HepG2 (cell line): Measurements from ENCODE around the gene PSKH1. TPM values are rescaled to one million over a fixed set of nuclear protein-coding genes. Genes with fewer than 3 reads are reported as not detected.

Source experiments
- ELF3 ChIP-seq: IDR thresholded peaks from 2 replicates; pipeline ENCODE4 v1.6.1; 2016; ENCODE audit warnings: missing genetic modification reagents, missing compliant biosample characterization
- JUND ChIP-seq: sonication (generic); formaldehyde crosslinking; IDR thresholded peaks from 2 replicates; pipeline ENCODE4 v1.8.0; 2022; ENCODE audit warnings: mild to moderate bottlenecking, missing genetic modification reagents
- NCOR1 ChIP-seq: fragments of 200-600 bp; sonication (generic); IDR thresholded peaks from 2 replicates; pipeline ENCODE4 v1.7.0; 2017; ENCODE audit warnings: antibody characterized with exemption, low read length, borderline replicate concordance
- NR2F6 ChIP-seq, 2 experiments: IDR thresholded peaks; 2 replicates each; pipeline ENCODE4 v1.6.1; 2016; ENCODE audit warnings: antibody characterized with exemption in 1 of 2, mild to moderate bottlenecking in 1 of 2
- PHF20 ChIP-seq: sonication (generic); formaldehyde crosslinking; IDR thresholded peaks from 2 replicates; pipeline ENCODE4 v1.5.0; 2020; ENCODE audit warnings: mild to moderate bottlenecking, missing genetic modification reagents
- SMAD1 ChIP-seq: sonication (generic); formaldehyde crosslinking; IDR thresholded peaks from 2 replicates; pipeline ENCODE4 v1.4.0; 2020; ENCODE audit warnings: missing genetic modification reagents, low read depth, mild to moderate bottlenecking, borderline replicate concordance
- TAF15 ChIP-seq: fragments of 200-400 bp; formaldehyde crosslinking; IDR thresholded peaks from one replicate; pipeline ENCODE4 v1.6.1; 2018; ENCODE audit warnings: mild to moderate bottlenecking, low read depth, low read length; ENCODE audit not compliant: poor library complexity, severe bottlenecking
- TCF12 ChIP-seq, 2 experiments: fragments of 450-650 bp in 1 of 2; sonication (generic) in 1 of 2; formaldehyde crosslinking in 1 of 2; IDR thresholded peaks; 2 replicates each; pipeline versions ENCODE4 v1.6.1 to v1.8.0; 2017 to 2022; ENCODE audit warnings: antibody characterized with exemption in 1 of 2, mild to moderate bottlenecking in 1 of 2, missing genetic modification reagents in 1 of 2, moderate library complexity in 1 of 2
- ZBTB44 ChIP-seq: sonication (generic); formaldehyde crosslinking; IDR thresholded peaks from 2 replicates; pipeline ENCODE4 v1.4.0; 2020; ENCODE audit warnings: missing genetic modification reagents
- ZFP62 ChIP-seq: sonication (generic); formaldehyde crosslinking; IDR thresholded peaks from 2 replicates; pipeline ENCODE4 v1.4.0; 2020; ENCODE audit warnings: missing genetic modification reagents
- ZNF296 ChIP-seq: sonication (generic); formaldehyde crosslinking; conservative IDR thresholded peaks from 2 replicates; pipeline ENCODE4 v1.5.0; 2020; ENCODE audit warnings: mild to moderate bottlenecking, missing genetic modification reagents
- ZNF430 ChIP-seq: sonication (generic); formaldehyde crosslinking; IDR thresholded peaks from 2 replicates; pipeline ENCODE4 v1.9.0; 2021; ENCODE audit warnings: mild to moderate bottlenecking, missing genetic modification reagents
- ZNF451 ChIP-seq: sonication (generic); formaldehyde crosslinking; IDR thresholded peaks from 2 replicates; pipeline ENCODE4 v1.5.0; 2020; ENCODE audit warnings: mild to moderate bottlenecking, missing genetic modification reagents
- polyA plus RNA-seq, 8 experiments: library from polyadenylated mRNA; depleted of rRNA in 3 of 8; stranded (reverse) in 7 of 8; unstranded in 1 of 8; fragments of >200 nt; fragmentation: Illumina TruSeq in 4 of 8; extraction: Trizol in 4 of 8; gene quantifications; 2 replicates each; pipeline versions ENCODE4 v1.2.1 to v1.2.3, GENCODE V29; 2011 to 2016; ENCODE audit warnings: low read depth in 4 of 8, missing spikeins in 1 of 8, mixed read lengths in 1 of 8; ENCODE audit not compliant: insufficient read depth in 1 of 8
- total RNA-seq, 5 experiments: library from RNA; depleted of rRNA; stranded (reverse); fragments of >200 nt; fragmentation: Illumina TruSeq; extraction: Trizol; gene quantifications; 2 replicates each; pipeline ENCODE4 v1.2.3, GENCODE V29; 2016; ENCODE audit warnings: low read depth in 1 of 5
- TF ChIP-seq, protein P1 (sequence below): sonication (generic); formaldehyde crosslinking; IDR thresholded peaks from 2 replicates; pipeline ENCODE4 v1.4.0; 2020; ENCODE audit warnings: mild to moderate bottlenecking, missing genetic modification reagents, borderline replicate concordance
- TF ChIP-seq, protein P2 (sequence below): sonication (generic); formaldehyde crosslinking; IDR thresholded peaks from 2 replicates; pipeline ENCODE4 v1.4.0; 2020; ENCODE audit warnings: missing genetic modification reagents, borderline replicate concordance
- TF ChIP-seq, protein P3 (sequence below): sonication (generic); formaldehyde crosslinking; IDR thresholded peaks from 2 replicates; pipeline ENCODE4 v1.9.0; 2021; ENCODE audit warnings: missing genetic modification reagents, borderline replicate concordance

The PSKH1 gene
- total and polyA plus RNA-seq, 2 of the 13 experiments (the other 11 are each of a cell fraction or from before 2014, with no cell fraction given), result 8.4 to 19.1 TPM

DNA sequence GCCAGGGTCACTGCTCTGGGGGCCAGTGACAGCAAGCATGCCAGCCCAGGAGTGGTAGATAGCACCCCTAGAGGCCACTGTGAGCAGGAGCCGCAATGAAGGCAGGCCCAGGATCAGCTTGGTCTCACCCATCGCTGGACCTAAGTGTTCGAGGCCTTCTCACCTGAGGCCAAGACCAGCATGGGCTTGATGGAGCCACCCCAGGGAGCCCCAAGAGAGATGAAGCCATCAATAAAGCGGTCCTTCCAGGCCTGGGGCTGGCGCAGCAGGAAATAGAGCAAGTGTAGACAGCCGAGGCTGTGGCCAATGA lies 49.1 kb downstream of the PSKH1 start (continued):
- TF ChIP-seq ZBTB44 (CRISPR knock-in tag) (no peak), ZNF296 (no peak), NCOR1 (no peak), NR2F6 (IDR thresholded peaks at IDR 0.05) (no peak), NR2F6 (CRISPR knock-in tag; IDR thresholded peaks at IDR 0.05) (peak; percentile 54), ZFP62 (CRISPR knock-in tag) (no peak), ZNF430 (no peak), TAF15 (no peak), ELF3 (no peak), PHF20 (CRISPR knock-in tag) (no peak), JUND (no peak), SMAD1 (CRISPR knock-in tag) (no peak), TCF12 (IDR thresholded peaks at IDR 0.05) (no peak), TCF12 (CRISPR knock-in tag; IDR thresholded peaks at IDR 0.05) (no peak), ZNF451 (CRISPR knock-in tag) (peak; percentile 64; the same call in 1 of the 2 replicates)
- TF ChIP-seq, protein P1, sequence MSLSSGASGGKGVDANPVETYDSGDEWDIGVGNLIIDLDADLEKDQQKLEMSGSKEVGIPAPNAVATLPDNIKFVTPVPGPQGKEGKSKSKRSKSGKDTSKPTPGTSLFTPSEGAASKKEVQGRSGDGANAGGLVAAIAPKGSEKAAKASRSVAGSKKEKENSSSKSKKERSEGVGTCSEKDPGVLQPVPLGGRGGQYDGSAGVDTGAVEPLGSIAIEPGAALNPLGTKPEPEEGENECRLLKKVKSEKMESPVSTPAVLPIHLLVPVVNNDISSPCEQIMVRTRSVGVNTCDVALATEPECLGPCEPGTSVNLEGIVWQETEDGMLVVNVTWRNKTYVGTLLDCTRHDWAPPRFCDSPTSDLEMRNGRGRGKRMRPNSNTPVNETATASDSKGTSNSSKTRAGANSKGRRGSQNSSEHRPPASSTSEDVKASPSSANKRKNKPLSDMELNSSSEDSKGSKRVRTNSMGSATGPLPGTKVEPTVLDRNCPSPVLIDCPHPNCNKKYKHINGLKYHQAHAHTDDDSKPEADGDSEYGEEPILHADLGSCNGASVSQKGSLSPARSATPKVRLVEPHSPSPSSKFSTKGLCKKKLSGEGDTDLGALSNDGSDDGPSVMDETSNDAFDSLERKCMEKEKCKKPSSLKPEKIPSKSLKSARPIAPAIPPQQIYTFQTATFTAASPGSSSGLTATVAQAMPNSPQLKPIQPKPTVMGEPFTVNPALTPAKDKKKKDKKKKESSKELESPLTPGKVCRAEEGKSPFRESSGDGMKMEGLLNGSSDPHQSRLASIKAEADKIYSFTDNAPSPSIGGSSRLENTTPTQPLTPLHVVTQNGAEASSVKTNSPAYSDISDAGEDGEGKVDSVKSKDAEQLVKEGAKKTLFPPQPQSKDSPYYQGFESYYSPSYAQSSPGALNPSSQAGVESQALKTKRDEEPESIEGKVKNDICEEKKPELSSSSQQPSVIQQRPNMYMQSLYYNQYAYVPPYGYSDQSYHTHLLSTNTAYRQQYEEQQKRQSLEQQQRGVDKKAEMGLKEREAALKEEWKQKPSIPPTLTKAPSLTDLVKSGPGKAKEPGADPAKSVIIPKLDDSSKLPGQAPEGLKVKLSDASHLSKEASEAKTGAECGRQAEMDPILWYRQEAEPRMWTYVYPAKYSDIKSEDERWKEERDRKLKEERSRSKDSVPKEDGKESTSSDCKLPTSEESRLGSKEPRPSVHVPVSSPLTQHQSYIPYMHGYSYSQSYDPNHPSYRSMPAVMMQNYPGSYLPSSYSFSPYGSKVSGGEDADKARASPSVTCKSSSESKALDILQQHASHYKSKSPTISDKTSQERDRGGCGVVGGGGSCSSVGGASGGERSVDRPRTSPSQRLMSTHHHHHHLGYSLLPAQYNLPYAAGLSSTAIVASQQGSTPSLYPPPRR, result no peak; the same call in 1 of the 2 replicates
- TF ChIP-seq, protein P2, sequence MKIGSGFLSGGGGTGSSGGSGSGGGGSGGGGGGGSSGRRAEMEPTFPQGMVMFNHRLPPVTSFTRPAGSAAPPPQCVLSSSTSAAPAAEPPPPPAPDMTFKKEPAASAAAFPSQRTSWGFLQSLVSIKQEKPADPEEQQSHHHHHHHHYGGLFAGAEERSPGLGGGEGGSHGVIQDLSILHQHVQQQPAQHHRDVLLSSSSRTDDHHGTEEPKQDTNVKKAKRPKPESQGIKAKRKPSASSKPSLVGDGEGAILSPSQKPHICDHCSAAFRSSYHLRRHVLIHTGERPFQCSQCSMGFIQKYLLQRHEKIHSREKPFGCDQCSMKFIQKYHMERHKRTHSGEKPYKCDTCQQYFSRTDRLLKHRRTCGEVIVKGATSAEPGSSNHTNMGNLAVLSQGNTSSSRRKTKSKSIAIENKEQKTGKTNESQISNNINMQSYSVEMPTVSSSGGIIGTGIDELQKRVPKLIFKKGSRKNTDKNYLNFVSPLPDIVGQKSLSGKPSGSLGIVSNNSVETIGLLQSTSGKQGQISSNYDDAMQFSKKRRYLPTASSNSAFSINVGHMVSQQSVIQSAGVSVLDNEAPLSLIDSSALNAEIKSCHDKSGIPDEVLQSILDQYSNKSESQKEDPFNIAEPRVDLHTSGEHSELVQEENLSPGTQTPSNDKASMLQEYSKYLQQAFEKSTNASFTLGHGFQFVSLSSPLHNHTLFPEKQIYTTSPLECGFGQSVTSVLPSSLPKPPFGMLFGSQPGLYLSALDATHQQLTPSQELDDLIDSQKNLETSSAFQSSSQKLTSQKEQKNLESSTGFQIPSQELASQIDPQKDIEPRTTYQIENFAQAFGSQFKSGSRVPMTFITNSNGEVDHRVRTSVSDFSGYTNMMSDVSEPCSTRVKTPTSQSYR, result no peak
- TF ChIP-seq, protein P3, sequence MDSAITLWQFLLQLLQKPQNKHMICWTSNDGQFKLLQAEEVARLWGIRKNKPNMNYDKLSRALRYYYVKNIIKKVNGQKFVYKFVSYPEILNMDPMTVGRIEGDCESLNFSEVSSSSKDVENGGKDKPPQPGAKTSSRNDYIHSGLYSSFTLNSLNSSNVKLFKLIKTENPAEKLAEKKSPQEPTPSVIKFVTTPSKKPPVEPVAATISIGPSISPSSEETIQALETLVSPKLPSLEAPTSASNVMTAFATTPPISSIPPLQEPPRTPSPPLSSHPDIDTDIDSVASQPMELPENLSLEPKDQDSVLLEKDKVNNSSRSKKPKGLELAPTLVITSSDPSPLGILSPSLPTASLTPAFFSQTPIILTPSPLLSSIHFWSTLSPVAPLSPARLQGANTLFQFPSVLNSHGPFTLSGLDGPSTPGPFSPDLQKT (CRISPR knock-in tag), result no peak
